Measurements from ENCODE around the gene CFL1.

Gene CFL1

DNA sequence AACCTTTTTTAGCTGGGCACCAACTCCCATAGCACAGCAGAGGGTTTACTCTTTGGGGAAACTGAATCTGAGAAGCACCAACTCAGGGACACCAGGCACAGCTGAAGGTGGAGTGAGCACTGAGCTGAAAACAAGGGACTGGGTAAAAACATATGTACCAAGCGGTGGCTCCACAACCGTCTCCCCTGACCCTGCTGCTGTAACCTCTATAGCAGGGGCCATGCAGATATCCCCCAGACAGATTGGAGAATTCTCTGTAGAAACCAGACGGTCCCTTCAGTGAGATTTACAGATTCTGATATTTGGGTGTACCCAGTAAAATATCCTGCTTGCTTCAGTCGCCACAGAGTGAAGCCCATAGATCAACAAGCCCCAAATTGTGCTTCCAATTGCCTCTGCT is 28.5 kb downstream of the CFL1 start:
- Histone ChIP-seq H3K4me3 (ENCODE audit: control insufficient read depth in 1 of 7, extremely low read depth in 1 of 7, insufficient read depth in 4 of 7, low read depth in 2 of 7, low read length in 6 of 7) (no peak overlapping the region), H3K36me3 (ENCODE audit: control insufficient read depth in 4 of 4, insufficient read depth in 4 of 4, low read length in 3 of 4) (no peaks in the 10 kb centered on the region), H3K27me3 (replicated peaks in 2 of 5; ENCODE audit: control insufficient read depth in 4 of 5, insufficient read depth in 5 of 5, low read length in 4 of 5) (peaks cover 0 to 2% (median 0%) of the 10 kb centered on the region in 5 experiments), H3K27ac (ENCODE audit: insufficient read depth in 1 of 2, low read depth in 1 of 2, low read length in 2 of 2, poor library complexity in 1 of 2, severe bottlenecking in 2 of 2) (no peak overlapping the region), H3K9me3 (ENCODE audit: control extremely low read depth in 1 of 5, control insufficient read depth in 4 of 5, insufficient read depth in 2 of 5, low read depth in 1 of 5, low read length in 4 of 5) (no peaks in the 10 kb centered on the region), H3K4me1 (ENCODE audit: control extremely low read depth in 1 of 4, control insufficient read depth in 4 of 4, insufficient read depth in 4 of 4, low read length in 3 of 4) (peaks cover 4 to 19% (median 16%) of the 10 kb centered on the region in 4 experiments)
- ChIA-PET CTCF (interaction anchor here (0.7 to 3.1 kb wide), 4 partner anchors 10 to 115 kb away, joined by 3 to 8 read pairs (median 5); no protein-coding TSS in a partner anchor), POLR2A (no interaction called here)
- DNase-seq: no peak
- 97% methylated on average over 2 of the region's 4 CpGs for WGBS (ENCODE audit: insufficient coverage)

DNA sequence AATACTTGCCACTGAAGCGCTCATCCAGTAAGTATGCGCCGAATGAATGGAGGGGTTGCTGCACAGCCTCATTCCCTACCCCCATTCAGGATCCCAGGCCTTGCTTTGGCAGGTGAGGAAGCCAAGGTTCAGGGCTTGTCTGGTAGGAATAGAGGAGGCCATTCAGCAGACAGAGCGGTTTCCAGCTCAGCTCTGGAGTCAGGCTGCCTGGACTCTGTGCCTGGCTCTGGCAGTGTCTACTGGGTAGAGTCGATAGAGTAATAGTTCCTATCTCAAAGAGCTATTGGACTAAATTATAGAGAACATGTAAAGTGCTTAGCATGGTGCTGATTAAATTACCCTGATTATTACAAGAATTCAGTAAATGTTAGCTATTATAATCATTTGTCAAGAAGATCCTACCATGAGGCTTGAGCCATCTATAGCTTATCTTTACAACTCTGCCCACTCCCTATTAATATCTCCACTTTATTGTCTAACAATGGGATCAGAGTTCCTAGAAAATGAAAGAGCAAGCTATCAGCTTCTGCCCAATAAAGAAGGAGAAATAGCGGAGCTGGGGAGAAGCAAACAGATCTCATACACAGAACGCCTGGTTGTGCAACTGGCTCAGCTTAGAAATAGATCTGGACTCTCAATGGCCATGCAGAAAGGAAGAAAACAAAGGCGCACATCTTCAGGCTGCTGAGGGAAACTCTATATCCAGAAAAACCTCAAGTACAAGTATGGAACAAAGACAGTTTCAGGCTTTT is 30.8 kb downstream of the CFL1 start:
- no peaks in the 10 kb centered on the region for H3K27me3 ChIP-seq (replicated peaks in 2 of 5; ENCODE audit: control insufficient read depth in 4 of 5, insufficient read depth in 5 of 5, low read length in 4 of 5)
- H3K4me3 ChIP-seq (ENCODE audit: control insufficient read depth in 1 of 7, extremely low read depth in 1 of 7, insufficient read depth in 4 of 7, low read depth in 2 of 7, low read length in 6 of 7): no peak overlapping the region
- WGBS (ENCODE audit: insufficient coverage): 85% methylated on average over 3 of the region's 8 CpGs
- CTCF ChIA-PET: interaction anchor here (0.6 to 2.9 kb wide), 10 partner anchors 9 to 115 kb away, joined by 3 to 10 read pairs (median 4); partner anchors contain the start of genes FIBP and KAT5
- no peak overlapping the region for H3K27ac ChIP-seq (ENCODE audit: insufficient read depth in 1 of 2, low read depth in 1 of 2, low read length in 2 of 2, poor library complexity in 1 of 2, severe bottlenecking in 2 of 2)
- POLR2A ChIA-PET: interaction anchor here (0.6 to 0.9 kb wide), 2 partner anchors 21 to 220 kb away, joined by 3 read pairs; no protein-coding TSS in a partner anchor
- no peak for DNase-seq
- H3K36me3 ChIP-seq (ENCODE audit: control insufficient read depth in 4 of 4, insufficient read depth in 4 of 4, low read length in 3 of 4): no peaks in the 10 kb centered on the region
- H3K9me3 ChIP-seq (ENCODE audit: control extremely low read depth in 1 of 5, control insufficient read depth in 4 of 5, insufficient read depth in 2 of 5, low read depth in 1 of 5, low read length in 4 of 5): no peaks in the 10 kb centered on the region
- no peaks in the 10 kb centered on the region for H3K4me1 ChIP-seq (ENCODE audit: control extremely low read depth in 1 of 4, control insufficient read depth in 4 of 4, insufficient read depth in 4 of 4, low read length in 3 of 4)

DNA sequence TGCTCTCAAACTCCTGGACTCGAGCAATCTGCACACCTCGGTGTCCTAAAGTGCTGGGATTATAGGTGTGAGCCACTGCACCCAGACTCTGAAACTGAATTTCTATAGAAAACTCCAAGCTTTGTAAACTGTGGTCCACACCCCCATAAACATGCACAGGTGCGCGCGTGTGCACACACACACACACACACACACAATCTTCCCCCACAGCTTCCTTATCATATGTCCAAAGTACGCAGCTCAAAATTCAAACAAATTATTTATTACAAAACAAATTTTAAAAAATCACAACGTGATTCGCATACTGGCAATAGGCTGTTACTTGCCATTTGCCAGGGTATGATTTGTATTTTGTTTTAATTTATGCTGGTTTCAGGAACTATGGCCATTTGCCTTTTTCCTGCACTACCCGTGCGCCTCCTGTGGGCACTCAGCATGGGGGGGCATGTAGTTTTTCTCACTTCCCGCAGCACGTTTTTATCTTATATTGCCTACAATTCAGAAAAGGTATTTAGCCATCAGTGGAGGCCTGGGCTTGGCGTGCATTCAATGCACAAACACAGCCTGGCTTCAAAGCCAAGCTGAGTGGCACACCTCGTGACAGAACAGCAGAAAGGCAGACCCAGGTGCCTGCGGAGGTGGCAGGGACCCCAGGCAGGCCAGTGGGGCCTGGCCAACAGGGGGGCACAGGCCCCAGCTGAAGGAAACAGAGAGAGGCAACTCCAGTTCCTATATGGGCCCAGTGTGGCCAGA is 35.0 kb downstream of the CFL1 start:
- Histone ChIP-seq H3K27ac (ENCODE audit: insufficient read depth in 1 of 2, low read depth in 1 of 2, low read length in 2 of 2, poor library complexity in 1 of 2, severe bottlenecking in 2 of 2) (no peak overlapping the region), H3K27me3 (replicated peaks in 2 of 5; ENCODE audit: control insufficient read depth in 4 of 5, insufficient read depth in 5 of 5, low read length in 4 of 5) (no peaks in the 10 kb centered on the region), H3K36me3 (ENCODE audit: control insufficient read depth in 4 of 4, insufficient read depth in 4 of 4, low read length in 3 of 4) (no peaks in the 10 kb centered on the region), H3K9me3 (ENCODE audit: control extremely low read depth in 1 of 5, control insufficient read depth in 4 of 5, insufficient read depth in 2 of 5, low read depth in 1 of 5, low read length in 4 of 5) (no peaks in the 10 kb centered on the region), H3K4me3 (ENCODE audit: control insufficient read depth in 1 of 7, extremely low read depth in 1 of 7, insufficient read depth in 4 of 7, low read depth in 2 of 7, low read length in 6 of 7) (no peak overlapping the region), H3K4me1 (ENCODE audit: control extremely low read depth in 1 of 4, control insufficient read depth in 4 of 4, insufficient read depth in 4 of 4, low read length in 3 of 4) (peaks cover 0 to 7% (median 6%) of the 10 kb centered on the region in 4 experiments)
- POLR2A ChIA-PET: no interaction called here
- 87% methylated on average over 5 of the region's 15 CpGs for WGBS (ENCODE audit: insufficient coverage)
- CTCF ChIA-PET: interaction anchor here (0.6 to 9.7 kb wide), 8 partner anchors 17 to 512 kb away, joined by 3 to 137 read pairs (median 3); partner anchors contain the start of genes AP5B1 and FIBP
- DNase-seq: peak in 1 of 3 donors; percentile 13

DNA sequence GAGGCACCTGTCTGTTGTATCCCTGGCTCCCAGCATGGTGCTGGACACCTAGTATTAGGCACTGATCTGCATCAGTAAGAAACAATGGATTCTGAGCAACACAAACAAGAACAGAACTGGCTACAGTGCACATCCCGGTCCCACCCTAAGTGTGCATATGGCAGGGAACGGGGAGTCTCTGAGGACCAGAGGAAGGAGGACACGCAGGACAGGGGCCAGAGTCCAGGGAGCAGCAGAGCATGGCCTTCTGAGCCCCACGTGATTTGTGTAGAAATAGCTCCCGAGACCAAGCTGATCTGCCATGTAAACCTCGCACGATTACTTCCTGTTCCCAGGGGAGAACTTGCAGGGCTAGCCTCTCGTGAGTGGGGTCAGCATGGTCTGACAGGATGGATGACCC is 36.9 kb downstream of the CFL1 start:
- 82% methylated on average over 8 of the region's 8 CpGs for WGBS (ENCODE audit: insufficient coverage)
- CTCF ChIA-PET: interaction anchor here (1.2 to 9.7 kb wide), 4 partner anchors 41 to 109 kb away, joined by 3 to 137 read pairs (median 24); partner anchors contain the start of genes AP5B1 and KAT5
- H3K9me3 ChIP-seq (ENCODE audit: control extremely low read depth in 1 of 5, control insufficient read depth in 4 of 5, insufficient read depth in 2 of 5, low read depth in 1 of 5, low read length in 4 of 5): no peaks in the 10 kb centered on the region
- peaks cover 3 to 17% (median 15%) of the 10 kb centered on the region in 4 experiments for H3K4me1 ChIP-seq (ENCODE audit: control extremely low read depth in 1 of 4, control insufficient read depth in 4 of 4, insufficient read depth in 4 of 4, low read length in 3 of 4)
- POLR2A ChIA-PET: interaction anchor here (0.7 kb wide), 1 partner anchor 57 kb away, joined by 5 read pairs; no protein-coding TSS in a partner anchor
- no peaks in the 10 kb centered on the region for H3K27me3 ChIP-seq (replicated peaks in 2 of 5; ENCODE audit: control insufficient read depth in 4 of 5, insufficient read depth in 5 of 5, low read length in 4 of 5)
- H3K36me3 ChIP-seq (ENCODE audit: control insufficient read depth in 4 of 4, insufficient read depth in 4 of 4, low read length in 3 of 4): no peaks in the 10 kb centered on the region
- no peak overlapping the region for H3K4me3 ChIP-seq (ENCODE audit: control insufficient read depth in 1 of 7, extremely low read depth in 1 of 7, insufficient read depth in 4 of 7, low read depth in 2 of 7, low read length in 6 of 7)
- no peak overlapping the region for H3K27ac ChIP-seq (ENCODE audit: insufficient read depth in 1 of 2, low read depth in 1 of 2, low read length in 2 of 2, poor library complexity in 1 of 2, severe bottlenecking in 2 of 2)
- no peak for DNase-seq

DNA sequence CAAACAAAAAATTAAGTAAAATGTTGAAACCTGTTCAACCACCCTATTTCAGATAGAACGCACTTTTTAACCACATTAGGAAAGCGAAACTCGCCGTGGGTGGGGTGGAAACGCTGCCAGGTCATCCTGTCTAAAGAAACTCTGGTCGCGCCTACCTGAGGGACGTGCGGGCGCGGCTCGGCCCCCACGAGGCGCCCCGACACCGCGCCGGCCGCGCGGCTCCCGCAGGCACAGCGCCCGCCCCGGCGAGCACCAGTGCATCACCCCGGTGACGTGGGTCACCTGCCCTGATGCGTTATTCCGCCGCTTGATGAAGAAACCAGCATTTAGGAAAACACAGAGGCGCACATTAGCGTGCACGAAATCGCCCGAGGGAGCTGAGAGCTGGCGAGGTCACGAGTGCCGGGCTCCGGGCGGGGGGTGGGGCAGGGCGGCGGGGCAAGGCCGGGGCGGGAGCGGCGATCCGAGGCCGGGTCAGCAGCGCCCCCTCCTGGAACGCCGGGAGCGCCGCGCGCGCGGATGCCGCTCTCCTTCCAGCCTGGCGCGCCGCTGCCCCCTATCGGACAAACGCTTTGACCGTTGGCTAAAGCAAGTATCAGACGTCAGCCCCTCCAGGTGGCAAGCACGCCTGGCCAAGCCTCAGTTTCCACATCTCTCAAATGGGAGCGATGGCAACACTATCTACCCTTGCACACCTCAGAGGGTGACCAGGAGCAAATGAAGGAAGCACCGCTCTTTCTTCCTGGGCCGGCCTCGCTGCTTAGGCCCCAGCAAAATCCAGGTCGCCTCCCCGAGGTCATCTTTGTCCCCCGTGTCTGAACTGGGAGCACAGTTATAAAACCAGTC is 39.9 kb downstream of the CFL1 start:
- H3K36me3 ChIP-seq (ENCODE audit: control insufficient read depth in 4 of 4, insufficient read depth in 4 of 4, low read length in 3 of 4): no peaks in the 10 kb centered on the region
- peak overlapping the region; percentile 50 to 89 (median 75) for H3K4me3 ChIP-seq (ENCODE audit: control insufficient read depth in 1 of 7, extremely low read depth in 1 of 7, insufficient read depth in 4 of 7, low read depth in 2 of 7, low read length in 6 of 7)
- H3K4me1 ChIP-seq (ENCODE audit: control extremely low read depth in 1 of 4, control insufficient read depth in 4 of 4, insufficient read depth in 4 of 4, low read length in 3 of 4): peaks cover 3 to 17% (median 15%) of the 10 kb centered on the region in 4 experiments
- ChIA-PET CTCF (interaction anchor here (0.7 to 9.7 kb wide), 25 partner anchors 9 to 192 kb away, joined by 3 to 137 read pairs (median 5); partner anchors contain the start of genes AP5B1 and KAT5), POLR2A (no interaction called here)
- H3K27ac ChIP-seq (ENCODE audit: insufficient read depth in 1 of 2, low read depth in 1 of 2, low read length in 2 of 2, poor library complexity in 1 of 2, severe bottlenecking in 2 of 2): peak overlapping the region in 1 of 2 experiments; percentile 62
- no peaks in the 10 kb centered on the region for H3K9me3 ChIP-seq (ENCODE audit: control extremely low read depth in 1 of 5, control insufficient read depth in 4 of 5, insufficient read depth in 2 of 5, low read depth in 1 of 5, low read length in 4 of 5)
- H3K27me3 ChIP-seq (replicated peaks in 2 of 5; ENCODE audit: control insufficient read depth in 4 of 5, insufficient read depth in 5 of 5, low read length in 4 of 5): no peaks in the 10 kb centered on the region
- 8% methylated on average over 72 of the region's 74 CpGs for WGBS (ENCODE audit: insufficient coverage)
- peak; percentile 87 to 93 (median 92) for DNase-seq

DNA sequence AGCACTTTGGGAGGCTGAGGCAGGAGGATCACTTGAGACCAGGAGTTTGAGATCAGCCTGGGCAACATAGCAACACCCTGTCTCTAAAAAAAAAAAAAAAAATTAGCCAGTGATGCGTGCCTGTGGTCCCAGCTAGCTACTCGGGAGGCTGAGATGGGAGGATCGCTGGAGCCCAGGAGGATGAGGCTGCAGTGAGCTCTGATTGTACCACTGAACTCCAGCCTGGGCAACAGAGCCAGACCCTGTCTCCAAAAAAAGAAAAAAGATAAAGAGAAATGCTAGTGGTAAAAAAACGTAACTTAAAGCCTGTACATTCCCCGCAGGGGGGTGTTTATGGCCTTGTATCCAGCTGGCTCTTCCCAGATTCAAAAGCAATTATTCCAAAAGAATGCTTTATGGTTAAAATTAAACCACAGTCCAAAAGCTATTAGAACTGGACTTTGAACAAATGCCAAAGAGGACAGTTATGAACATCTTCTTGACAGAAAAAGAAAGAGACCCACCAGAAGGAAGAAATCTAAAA is 40.6 kb downstream of the CFL1 start:
- H3K36me3 ChIP-seq (ENCODE audit: control insufficient read depth in 4 of 4, insufficient read depth in 4 of 4, low read length in 3 of 4): no peaks in the 10 kb centered on the region
- POLR2A ChIA-PET: no interaction called here
- H3K27me3 ChIP-seq (replicated peaks in 2 of 5; ENCODE audit: control insufficient read depth in 4 of 5, insufficient read depth in 5 of 5, low read length in 4 of 5): no peaks in the 10 kb centered on the region
- peak overlapping the region; percentile 50 to 89 (median 75) for H3K4me3 ChIP-seq (ENCODE audit: control insufficient read depth in 1 of 7, extremely low read depth in 1 of 7, insufficient read depth in 4 of 7, low read depth in 2 of 7, low read length in 6 of 7)
- peak overlapping the region in 1 of 2 experiments; percentile 62 for H3K27ac ChIP-seq (ENCODE audit: insufficient read depth in 1 of 2, low read depth in 1 of 2, low read length in 2 of 2, poor library complexity in 1 of 2, severe bottlenecking in 2 of 2)
- WGBS (ENCODE audit: insufficient coverage): 96% methylated on average over 3 of the region's 5 CpGs
- H3K4me1 ChIP-seq (ENCODE audit: control extremely low read depth in 1 of 4, control insufficient read depth in 4 of 4, insufficient read depth in 4 of 4, low read length in 3 of 4): peaks cover 3 to 17% (median 15%) of the 10 kb centered on the region in 4 experiments
- no peaks in the 10 kb centered on the region for H3K9me3 ChIP-seq (ENCODE audit: control extremely low read depth in 1 of 5, control insufficient read depth in 4 of 5, insufficient read depth in 2 of 5, low read depth in 1 of 5, low read length in 4 of 5)
- DNase-seq: peak in 1 of 3 donors; percentile 10
- CTCF ChIA-PET: interaction anchor here (1.0 to 9.7 kb wide), 15 partner anchors 10 to 191 kb away, joined by 3 to 137 read pairs (median 5); partner anchors contain the start of genes AP5B1 and KAT5

All from common myeloid progenitor, CD34-positive (primary cell).